ENCODE results near the gene LNP1.
"Not testable (repeated sequence)": the region's sequence is repeated elsewhere in the genome, so short reads cannot be mapped to it uniquely, and the experiment has no call there.

Gene LNP1

DNA sequence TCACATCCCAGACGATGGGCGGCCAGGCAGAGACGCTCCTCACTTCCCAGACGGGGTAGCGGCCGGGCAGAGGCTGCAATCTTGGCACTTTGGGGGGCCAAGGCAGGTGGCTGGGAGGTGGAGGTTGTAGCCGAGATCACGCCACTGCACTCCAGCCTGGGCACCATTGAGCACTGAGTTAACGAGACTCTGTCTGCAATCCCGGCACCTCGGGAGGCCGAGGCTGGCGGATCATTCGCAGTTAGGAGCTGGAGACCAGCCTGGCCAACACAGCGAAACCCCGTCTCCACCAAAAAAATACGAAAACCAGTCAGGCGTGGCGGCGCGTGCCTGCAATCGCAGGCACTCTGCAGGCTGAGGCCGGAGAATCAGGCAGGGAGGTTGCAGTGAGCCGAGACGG is 77.2 kb downstream of the LNP1 start:
- not testable (repeated sequence) for DNase-seq (ENCODE audit: low read depth)

DNA sequence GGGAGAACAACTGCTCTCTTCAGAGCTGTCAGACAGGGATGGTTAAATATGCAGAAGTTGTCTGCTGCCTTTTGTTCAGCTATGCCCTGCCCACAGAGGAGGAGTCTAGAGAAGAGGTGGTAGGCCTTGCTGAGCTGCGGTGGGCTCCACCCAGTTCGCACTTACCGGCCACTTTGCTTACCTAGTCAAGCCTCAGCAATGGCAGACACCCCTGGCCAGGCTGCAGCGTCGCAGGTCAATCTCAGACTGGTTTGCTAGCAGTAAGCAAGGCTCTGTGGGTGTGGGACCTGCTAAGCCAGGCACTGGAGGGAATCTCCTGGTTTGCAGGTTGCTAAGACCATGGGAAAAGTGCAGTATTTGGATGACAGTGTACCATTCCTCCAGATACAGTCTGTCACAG is 78.7 kb downstream of the LNP1 start:
- no peak for DNase-seq (ENCODE audit: low read depth)

DNA sequence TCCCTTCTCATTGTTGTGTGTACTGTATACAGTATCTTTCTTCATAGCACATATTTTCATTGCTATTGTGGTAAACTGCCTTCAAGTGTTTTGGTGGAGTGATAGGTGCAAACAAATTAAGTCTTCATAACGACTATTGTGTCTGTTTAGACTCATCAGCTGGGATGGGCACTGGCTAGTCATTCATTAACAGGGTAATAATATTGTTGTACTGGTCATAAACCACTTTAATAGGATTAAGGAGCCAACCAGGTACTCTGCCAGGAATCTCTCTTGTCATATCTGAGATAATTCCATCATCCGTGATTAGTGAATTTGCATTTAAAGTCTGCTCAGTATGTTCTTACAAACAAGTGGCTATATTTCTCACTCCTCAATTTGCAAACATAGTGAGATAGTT is 80.8 kb downstream of the LNP1 start:
- no peak for DNase-seq (ENCODE audit: low read depth)

DNA sequence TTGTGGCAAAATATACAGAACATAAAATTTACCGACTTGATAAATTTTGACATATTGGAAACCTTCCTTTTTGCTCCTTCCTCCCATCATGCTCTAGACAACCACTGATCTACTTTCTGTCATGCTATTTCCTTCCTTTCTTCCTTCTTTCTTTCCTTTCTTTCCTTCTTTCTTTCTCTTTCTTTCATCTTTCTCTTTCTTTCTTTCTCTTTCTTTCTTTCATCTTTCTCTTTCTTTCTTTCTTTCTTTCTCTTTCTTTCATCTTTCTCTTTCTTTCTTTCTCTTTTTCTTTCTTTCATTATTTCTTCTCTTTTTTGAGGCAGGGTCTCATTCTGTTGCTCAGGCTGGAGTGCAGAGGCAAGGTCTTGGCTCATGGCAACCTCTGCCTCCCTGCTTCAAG is 82.2 kb downstream of the LNP1 start:
- DNase-seq (ENCODE audit: low read depth), result no peak

DNA sequence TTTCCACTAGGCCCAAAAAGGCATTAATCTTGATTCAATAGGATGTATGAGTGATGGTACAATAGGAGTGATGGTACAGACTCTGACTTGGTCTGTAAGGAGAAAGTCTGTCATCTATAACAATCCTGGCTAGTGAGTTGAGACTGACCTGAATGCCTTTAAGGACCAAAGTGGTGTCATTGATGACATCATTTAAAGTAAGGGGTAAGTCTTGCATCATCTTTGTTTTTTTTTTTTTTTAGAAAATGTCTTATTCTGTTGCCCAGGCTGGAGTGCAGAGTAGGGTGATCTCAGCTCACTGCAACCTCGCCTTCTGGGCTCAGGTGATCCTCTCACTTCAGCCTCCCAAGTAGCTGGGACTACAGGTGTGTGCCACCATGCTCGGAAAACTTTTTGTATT is 85.5 kb downstream of the LNP1 start:
- no peak for DNase-seq (ENCODE audit: low read depth)

DNA sequence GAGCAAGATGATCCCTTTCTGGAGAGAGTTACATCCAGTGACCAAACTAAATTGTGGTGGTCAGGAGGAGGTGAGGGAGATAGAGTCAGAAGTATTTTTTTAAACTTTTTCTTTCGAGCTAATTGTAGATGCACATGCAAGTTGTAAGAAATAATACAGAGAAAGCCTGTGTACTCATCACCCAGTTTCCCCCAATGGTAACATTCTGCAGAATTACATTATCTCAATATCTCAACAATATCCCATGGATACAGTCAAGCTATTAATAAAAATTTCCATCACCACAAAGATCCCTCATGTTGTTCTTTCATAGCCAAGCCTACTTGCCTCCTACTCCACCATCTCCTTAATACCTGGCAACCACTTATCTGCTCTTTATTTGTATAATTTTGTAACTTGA is 87.8 kb downstream of the LNP1 start:
- DNase-seq (ENCODE audit: low read depth), result no peak

DNA sequence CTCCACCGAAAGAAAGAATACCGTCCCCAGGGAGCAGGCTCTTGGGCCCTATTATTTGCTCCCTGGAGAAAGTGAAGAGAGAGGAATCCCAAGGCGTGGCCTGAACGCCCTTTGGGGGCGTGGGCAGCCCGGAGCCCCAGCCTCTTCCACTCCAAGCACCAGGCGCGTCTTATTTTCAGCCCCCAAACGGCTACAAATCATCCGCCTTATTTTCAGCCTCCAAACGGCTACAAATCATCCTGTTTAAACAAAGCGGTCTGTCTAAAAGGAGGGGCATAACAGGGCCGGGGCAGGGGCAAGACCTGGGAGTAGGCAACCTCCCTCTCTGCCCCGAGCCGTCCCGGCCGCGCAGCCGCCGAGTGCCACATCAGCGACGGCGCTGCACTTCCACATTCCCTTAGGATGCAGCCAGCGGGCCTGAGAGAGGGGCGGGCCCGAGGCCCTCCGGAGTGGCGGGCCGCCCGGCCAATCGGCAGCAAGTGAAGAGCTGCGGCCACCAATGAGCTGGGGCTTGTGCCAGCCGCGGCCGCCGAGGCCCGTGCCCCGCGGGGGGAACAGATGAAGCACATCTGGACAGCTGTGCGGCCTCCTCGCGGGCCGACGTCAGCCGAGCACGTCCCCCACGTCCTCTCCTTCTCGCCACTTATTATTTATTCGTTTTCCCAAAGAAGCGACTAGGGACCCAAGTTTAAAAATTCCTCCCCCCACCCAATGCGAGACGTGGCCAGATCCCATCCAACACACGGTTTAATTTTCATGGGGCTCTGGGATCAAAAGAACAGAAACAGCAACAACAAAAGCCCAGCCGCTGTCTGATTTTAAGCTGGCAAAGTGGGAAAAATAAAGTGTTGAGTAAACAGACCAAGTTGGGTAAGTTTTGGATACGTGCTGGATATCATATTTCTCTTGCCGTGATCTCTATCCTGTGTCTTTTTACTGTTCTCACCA is 91.0 kb downstream of the LNP1 start, which contains the start of gene TMEM45A:
Gene TMEM45A (plus strand): TSS at position 561 of the 948 bp plus-strand sequence. CDS start 62,593 bp downstream, outside the sequence.
- peak; percentile 92 for DNase-seq (ENCODE audit: low read depth)

DNA sequence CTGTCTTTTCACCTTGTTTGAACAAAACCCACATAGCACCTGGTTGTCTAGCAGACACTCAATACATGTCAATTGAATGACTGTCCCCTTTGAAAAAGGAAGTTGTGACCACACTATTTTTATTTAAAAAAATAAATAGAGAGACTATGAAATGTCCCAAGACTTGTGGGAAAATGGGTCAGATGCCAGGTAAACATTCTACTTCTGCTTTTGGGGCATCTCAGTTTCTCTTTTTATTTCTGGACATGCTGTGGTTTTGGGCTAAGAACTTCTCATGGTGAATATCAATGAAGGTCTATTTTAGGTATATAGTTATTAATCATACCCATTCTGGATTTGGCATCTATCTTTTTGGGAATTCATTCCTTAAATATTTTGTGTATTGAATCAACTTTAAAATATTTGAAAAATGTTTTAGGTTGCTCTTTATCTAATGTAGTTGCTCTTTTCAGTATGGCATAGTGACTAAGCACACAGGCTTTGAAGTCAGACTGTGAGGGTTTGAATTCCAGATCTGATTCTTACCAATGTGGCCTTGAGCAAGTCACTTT is 95.4 kb downstream of the LNP1 start:
- DNase-seq (ENCODE audit: low read depth), result no peak

DNA sequence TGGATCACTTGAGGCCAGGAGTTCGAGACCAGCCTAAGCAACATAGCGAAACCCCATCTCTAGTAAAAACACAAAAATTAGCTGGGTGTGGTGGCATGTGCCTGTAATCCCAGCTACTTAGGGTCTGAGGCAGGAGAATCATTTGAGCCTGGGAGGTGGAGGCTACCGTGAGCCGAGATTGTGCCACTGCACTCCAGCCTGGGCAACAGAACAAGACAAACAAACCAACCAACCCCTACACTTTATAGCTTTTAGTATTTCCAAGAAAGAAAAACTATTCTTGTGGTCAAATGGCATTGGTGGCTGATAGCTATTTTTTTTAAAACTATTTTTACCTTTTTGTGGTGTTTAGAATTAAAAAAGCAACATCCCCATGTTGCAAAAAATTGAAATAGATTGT is 98.3 kb downstream of the LNP1 start:
- no peak for DNase-seq (ENCODE audit: low read depth)

DNA sequence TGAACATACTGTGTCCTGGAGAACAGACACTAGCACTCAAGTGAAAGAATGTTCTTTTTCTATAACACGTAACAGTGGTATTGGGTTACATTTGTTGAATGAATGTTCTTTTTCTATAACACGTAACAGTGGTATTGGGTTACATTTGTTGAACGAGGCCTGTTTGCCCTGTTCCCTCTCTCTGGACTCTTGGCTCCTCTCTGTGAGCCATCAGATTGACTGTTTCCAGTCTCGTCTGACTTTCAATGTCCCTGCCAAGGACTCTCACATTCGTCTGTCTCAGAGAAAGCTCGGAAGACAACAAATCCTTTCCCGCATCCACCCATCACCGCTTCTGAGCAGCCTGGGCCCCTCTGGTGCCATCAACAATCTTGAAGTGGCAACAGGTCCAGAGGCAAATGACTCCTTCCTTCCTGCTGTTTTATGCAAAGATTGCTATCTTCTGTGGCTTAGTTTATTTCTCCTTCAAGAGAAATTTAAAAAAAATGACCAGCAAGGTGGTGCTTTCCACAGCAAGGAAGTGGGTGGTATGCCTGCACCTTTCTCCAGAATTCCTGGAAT is 99.1 kb downstream of the LNP1 start:
- no peak for DNase-seq (ENCODE audit: low read depth)

DNA sequence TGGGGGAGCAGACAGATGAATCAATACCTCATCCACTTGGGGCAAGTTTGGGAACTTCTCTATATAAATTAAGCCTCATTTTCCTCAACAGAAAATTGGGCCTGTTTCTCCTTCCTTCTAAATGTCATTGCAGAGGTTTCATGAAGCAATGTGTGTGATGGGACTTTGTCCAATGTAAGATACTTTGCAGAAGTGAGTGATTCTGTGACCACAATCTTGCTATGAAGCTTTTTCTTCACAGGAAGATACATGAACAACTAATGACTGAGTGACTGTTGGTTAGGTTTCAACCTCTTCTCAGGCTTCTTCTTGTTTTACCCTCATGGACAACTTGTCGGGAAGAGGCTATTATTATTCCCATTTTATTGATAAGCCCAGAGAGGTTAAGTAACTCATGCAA is 102.1 kb downstream of the LNP1 start:
- DNase-seq (ENCODE audit: low read depth), result no peak
